Measurements from ENCODE around the gene PHC2.

The PHC2 gene

DNA sequence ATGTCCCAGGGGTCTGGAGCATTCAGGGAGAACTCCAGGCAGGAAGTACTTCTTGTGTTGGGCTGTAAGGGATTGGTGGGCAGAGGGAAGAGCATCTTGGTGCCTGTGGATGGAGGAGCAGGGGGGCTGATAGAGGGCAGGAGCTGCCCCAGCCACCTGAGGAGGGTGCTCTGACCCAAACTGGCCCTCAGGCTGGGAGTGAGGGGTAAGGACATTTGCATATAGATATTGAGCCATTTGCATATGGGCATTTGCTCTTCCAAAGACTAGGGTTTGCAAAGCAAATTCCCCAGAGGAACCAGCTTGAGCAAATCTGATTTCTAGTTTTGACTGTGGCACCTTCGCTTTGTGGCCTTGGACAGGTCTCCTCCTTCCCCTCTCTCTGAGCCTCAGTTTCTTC lies 156.4 kb downstream of the PHC2 start:
- TF ChIP-seq PPARA (CRISPR knock-in tag; IDR thresholded peaks at IDR 0.05; ENCODE audit: borderline replicate concordance) (no peak), ARNTL (CRISPR knock-in tag; IDR thresholded peaks at IDR 0.05; ENCODE audit: borderline replicate concordance, low read depth) (no peak), ZNF70 (CRISPR knock-in tag; IDR thresholded peaks at IDR 0.05) (no peak), SNAI2 (CRISPR knock-in tag; IDR thresholded peaks at IDR 0.05) (no peak), TOX (CRISPR knock-in tag; IDR thresholded peaks at IDR 0.05; ENCODE audit: borderline replicate concordance) (no peak), POU6F1 (CRISPR knock-in tag; IDR thresholded peaks at IDR 0.05; ENCODE audit: borderline replicate concordance, low read depth) (no peak), ZNF565 (CRISPR knock-in tag; conservative IDR thresholded peaks at IDR 0.05; ENCODE audit: low read depth) (no peak), ZFP30 (CRISPR knock-in tag; IDR thresholded peaks at IDR 0.05) (no peak), ZFP3 (CRISPR knock-in tag; IDR thresholded peaks at IDR 0.05) (no peak), CSRNP3 (CRISPR knock-in tag; IDR thresholded peaks at IDR 0.05) (no peak), CSDC2 (CRISPR knock-in tag; IDR thresholded peaks at IDR 0.05) (no peak)
- no peak for ATAC-seq

DNA sequence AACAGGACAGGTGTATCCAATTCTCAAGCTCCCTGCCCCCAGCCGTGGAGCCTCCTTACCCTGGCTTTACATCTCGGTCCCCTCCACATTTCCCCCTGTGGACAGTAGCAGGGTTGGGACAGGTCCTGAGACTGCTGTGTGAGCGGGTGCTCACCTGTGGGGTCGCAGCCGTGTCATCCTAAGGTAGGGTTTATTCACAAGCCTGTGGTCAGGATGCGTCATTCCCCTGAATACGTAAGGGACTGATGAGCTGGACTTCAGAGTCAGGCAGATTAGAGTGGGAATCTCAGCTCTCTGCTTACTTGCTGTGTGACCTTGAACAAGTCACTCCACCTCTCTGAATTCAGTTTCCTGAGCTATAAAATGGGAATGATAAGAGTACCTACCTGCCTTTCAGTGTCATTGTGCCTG lies 156.9 kb downstream of the PHC2 start:
- ATAC-seq, result no peak

More for the DNA sequence above, 156.9 kb downstream of the PHC2 start:
- no peak for TF ChIP-seq ZFP3 (CRISPR knock-in tag; IDR thresholded peaks at IDR 0.05)
- no peak for TF ChIP-seq RARB (CRISPR knock-in tag; IDR thresholded peaks at IDR 0.05)
- TF ChIP-seq SNAI2 (CRISPR knock-in tag; IDR thresholded peaks at IDR 0.05), result no peak
- TF ChIP-seq BACH2 (CRISPR knock-in tag; IDR thresholded peaks at IDR 0.05; ENCODE audit: borderline replicate concordance), result no peak
- no peak for TF ChIP-seq ARNTL (CRISPR knock-in tag; IDR thresholded peaks at IDR 0.05; ENCODE audit: borderline replicate concordance, low read depth)
- TF ChIP-seq, protein P1, sequence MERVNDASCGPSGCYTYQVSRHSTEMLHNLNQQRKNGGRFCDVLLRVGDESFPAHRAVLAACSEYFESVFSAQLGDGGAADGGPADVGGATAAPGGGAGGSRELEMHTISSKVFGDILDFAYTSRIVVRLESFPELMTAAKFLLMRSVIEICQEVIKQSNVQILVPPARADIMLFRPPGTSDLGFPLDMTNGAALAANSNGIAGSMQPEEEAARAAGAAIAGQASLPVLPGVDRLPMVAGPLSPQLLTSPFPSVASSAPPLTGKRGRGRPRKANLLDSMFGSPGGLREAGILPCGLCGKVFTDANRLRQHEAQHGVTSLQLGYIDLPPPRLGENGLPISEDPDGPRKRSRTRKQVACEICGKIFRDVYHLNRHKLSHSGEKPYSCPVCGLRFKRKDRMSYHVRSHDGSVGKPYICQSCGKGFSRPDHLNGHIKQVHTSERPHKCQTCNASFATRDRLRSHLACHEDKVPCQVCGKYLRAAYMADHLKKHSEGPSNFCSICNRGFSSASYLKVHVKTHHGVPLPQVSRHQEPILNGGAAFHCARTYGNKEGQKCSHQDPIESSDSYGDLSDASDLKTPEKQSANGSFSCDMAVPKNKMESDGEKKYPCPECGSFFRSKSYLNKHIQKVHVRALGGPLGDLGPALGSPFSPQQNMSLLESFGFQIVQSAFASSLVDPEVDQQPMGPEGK (CRISPR knock-in tag; IDR thresholded peaks at IDR 0.05; ENCODE audit: borderline replicate concordance), result no peak
- TF ChIP-seq, protein P2, sequence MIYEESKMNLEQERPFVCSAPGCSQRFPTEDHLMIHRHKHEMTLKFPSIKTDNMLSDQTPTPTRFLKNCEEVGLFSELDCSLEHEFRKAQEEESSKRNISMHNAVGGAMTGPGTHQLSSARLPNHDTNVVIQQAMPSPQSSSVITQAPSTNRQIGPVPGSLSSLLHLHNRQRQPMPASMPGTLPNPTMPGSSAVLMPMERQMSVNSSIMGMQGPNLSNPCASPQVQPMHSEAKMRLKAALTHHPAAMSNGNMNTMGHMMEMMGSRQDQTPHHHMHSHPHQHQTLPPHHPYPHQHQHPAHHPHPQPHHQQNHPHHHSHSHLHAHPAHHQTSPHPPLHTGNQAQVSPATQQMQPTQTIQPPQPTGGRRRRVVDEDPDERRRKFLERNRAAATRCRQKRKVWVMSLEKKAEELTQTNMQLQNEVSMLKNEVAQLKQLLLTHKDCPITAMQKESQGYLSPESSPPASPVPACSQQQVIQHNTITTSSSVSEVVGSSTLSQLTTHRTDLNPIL (CRISPR knock-in tag; IDR thresholded peaks at IDR 0.05; ENCODE audit: low read depth), result no peak
- no peak for TF ChIP-seq OSR1 (CRISPR knock-in tag; IDR thresholded peaks at IDR 0.05)
- no peak for TF ChIP-seq CSDC2 (CRISPR knock-in tag; IDR thresholded peaks at IDR 0.05)
- TF ChIP-seq PPARA (CRISPR knock-in tag; IDR thresholded peaks at IDR 0.05; ENCODE audit: borderline replicate concordance), result no peak
- TF ChIP-seq CSRNP3 (CRISPR knock-in tag; IDR thresholded peaks at IDR 0.05), result no peak
- no peak for TF ChIP-seq ISL1 (CRISPR knock-in tag; IDR thresholded peaks at IDR 0.05)
- TF ChIP-seq, protein P3, sequence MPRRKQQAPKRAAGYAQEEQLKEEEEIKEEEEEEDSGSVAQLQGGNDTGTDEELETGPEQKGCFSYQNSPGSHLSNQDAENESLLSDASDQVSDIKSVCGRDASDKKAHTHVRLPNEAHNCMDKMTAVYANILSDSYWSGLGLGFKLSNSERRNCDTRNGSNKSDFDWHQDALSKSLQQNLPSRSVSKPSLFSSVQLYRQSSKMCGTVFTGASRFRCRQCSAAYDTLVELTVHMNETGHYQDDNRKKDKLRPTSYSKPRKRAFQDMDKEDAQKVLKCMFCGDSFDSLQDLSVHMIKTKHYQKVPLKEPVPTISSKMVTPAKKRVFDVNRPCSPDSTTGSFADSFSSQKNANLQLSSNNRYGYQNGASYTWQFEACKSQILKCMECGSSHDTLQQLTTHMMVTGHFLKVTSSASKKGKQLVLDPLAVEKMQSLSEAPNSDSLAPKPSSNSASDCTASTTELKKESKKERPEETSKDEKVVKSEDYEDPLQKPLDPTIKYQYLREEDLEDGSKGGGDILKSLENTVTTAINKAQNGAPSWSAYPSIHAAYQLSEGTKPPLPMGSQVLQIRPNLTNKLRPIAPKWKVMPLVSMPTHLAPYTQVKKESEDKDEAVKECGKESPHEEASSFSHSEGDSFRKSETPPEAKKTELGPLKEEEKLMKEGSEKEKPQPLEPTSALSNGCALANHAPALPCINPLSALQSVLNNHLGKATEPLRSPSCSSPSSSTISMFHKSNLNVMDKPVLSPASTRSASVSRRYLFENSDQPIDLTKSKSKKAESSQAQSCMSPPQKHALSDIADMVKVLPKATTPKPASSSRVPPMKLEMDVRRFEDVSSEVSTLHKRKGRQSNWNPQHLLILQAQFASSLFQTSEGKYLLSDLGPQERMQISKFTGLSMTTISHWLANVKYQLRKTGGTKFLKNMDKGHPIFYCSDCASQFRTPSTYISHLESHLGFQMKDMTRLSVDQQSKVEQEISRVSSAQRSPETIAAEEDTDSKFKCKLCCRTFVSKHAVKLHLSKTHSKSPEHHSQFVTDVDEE (CRISPR knock-in tag; IDR thresholded peaks at IDR 0.05), result no peak
- no peak for TF ChIP-seq ZNF565 (CRISPR knock-in tag; conservative IDR thresholded peaks at IDR 0.05; ENCODE audit: low read depth)
